SKM-1 treated with dmso at 0.1 percent for 144 hours (cell line): ENCODE data around the gene NLRC3.
A peak's percentile ranks its signal among the peaks of the same experiment; 100 is the strongest.

Experiments
- DNase-seq: peaks from one replicate; lab custom pipeline; 2025; ENCODE audit not compliant: unreplicated experiment; lab: John Stamatoyannopoulos, UW

Gene NLRC3

GRCh38 chr16:3550851-3551847 lies 26.1 kb downstream of the NLRC3 start:
- DNase-seq: no peak

GRCh38 chr16:3549906-3550305 lies 27.3 kb downstream of the NLRC3 start:
- DNase-seq: no peak

- DNase-seq: no peak
These were observed 28.3 kb downstream of the NLRC3 start for GRCh38 chr16:3548859-3549258.

GRCh38 chr16:3548445-3548844 lies 28.8 kb downstream of the NLRC3 start:
- no peak for DNase-seq

GRCh38 chr16:3546986-3547682 lies 30.1 kb downstream of the NLRC3 start:
- DNase-seq: no peak

- no peak for DNase-seq
These were observed 34.4 kb downstream of the NLRC3 start for GRCh38 chr16:3542601-3543373.

GRCh38 chr16:3541527-3542155 lies 35.6 kb downstream of the NLRC3 start:
- DNase-seq: no peak

GRCh38 chr16:3538222-3538621 lies 39.0 kb downstream of the NLRC3 start:
- DNase-seq: no peak

GRCh38 chr16:3536851-3537250 lies 40.4 kb downstream of the NLRC3 start:
- no peak for DNase-seq

GRCh38 chr16:3536271-3536731 lies 40.9 kb downstream of the NLRC3 start:
- DNase-seq: no peak

- DNase-seq: no peak
These were observed 43.1 kb downstream of the NLRC3 start for GRCh38 chr16:3534126-3534525.

GRCh38 chr16:3532741-3533140 lies 44.5 kb downstream of the NLRC3 start:
- DNase-seq: no peak

- DNase-seq: no peak
These were observed 46.8 kb downstream of the NLRC3 start for GRCh38 chr16:3530371-3530914.

- DNase-seq: no peak
These were observed 48.0 kb downstream of the NLRC3 start for GRCh38 chr16:3529175-3529574.

- no peak for DNase-seq
These were observed 48.8 kb downstream of the NLRC3 start for GRCh38 chr16:3528406-3528805.

GRCh38 chr16:3527216-3527829 lies 49.9 kb downstream of the NLRC3 start:
- DNase-seq: peak; percentile 45

- DNase-seq: no peak
These were observed 51.3 kb downstream of the NLRC3 start for GRCh38 chr16:3525951-3526350.

GRCh38 chr16:3523281-3523680 lies 53.9 kb downstream of the NLRC3 start:
- DNase-seq: no peak

GRCh38 chr16:3520841-3521240 lies 56.4 kb downstream of the NLRC3 start:
- no peak for DNase-seq

GRCh38 chr16:3520413-3520812 lies 56.8 kb downstream of the NLRC3 start:
- DNase-seq: no peak
